HTERT RPE-1 (cell line): ENCODE results near the gene NDUFS1.
"Not testable (repeated sequence)": the region's sequence is repeated elsewhere in the genome, so short reads cannot be mapped to it uniquely, and the experiment has no call there.

Experiments
- in situ Hi-C: fragments of 300-500 bp; cut with MboI; formaldehyde crosslinking; loops from 4 replicates; pipeline ENCODE4 v1.14.3; 2020; ENCODE audit warnings: low sequenced_read_pairs

The NDUFS1 gene

GRCh38 chr2:206159346-206160124 is at the start of gene NDUFS1, which contains the start of gene EEF1B2:
TSS of gene NDUFS1 (minus strand) at chr2:206159444. CDS start at chr2:206153678, 5,766 bp downstream.
TSS of gene EEF1B2 (plus strand) at chr2:206159895. CDS start at chr2:206159980, 85 bp downstream.
- in situ Hi-C loops, result no loop called here

GRCh38 chr2:206208900-206209299 is 49.7 kb upstream of the NDUFS1 start:
- in situ Hi-C loops, result no loop called here

GRCh38 chr2:206207316-206207715 is 48.1 kb upstream of the NDUFS1 start:
- in situ Hi-C loops, result not testable (repeated sequence)

GRCh38 chr2:206204710-206205109 is 45.5 kb upstream of the NDUFS1 start:
- in situ Hi-C loops, result no loop called here

GRCh38 chr2:206203331-206203730 is 44.1 kb upstream of the NDUFS1 start:
- in situ Hi-C loops, result no loop called here

- in situ Hi-C loops, result no loop called here
Observed at GRCh38 chr2:206202446-206202845, 43.2 kb upstream of the NDUFS1 start.

GRCh38 chr2:206201075-206201848 is 42.0 kb upstream of the NDUFS1 start:
- in situ Hi-C loops, result no loop called here

- in situ Hi-C loops, result no loop called here
Observed at GRCh38 chr2:206198677-206199076, 39.4 kb upstream of the NDUFS1 start.

- in situ Hi-C loops, result no loop called here
Observed at GRCh38 chr2:206193671-206194357, 34.6 kb upstream of the NDUFS1 start.

- in situ Hi-C loops, result no loop called here
Observed at GRCh38 chr2:206192157-206192556, 32.9 kb upstream of the NDUFS1 start.

GRCh38 chr2:206190689-206191088 is 31.4 kb upstream of the NDUFS1 start:
- in situ Hi-C loops, result no loop called here

GRCh38 chr2:206190111-206190510 is 30.9 kb upstream of the NDUFS1 start:
- in situ Hi-C loops, result no loop called here

- in situ Hi-C loops, result no loop called here
Observed at GRCh38 chr2:206189691-206190090, 30.4 kb upstream of the NDUFS1 start.

- in situ Hi-C loops, result not testable (repeated sequence)
Observed at GRCh38 chr2:206181526-206181925, 22.3 kb upstream of the NDUFS1 start.

- in situ Hi-C loops, result no loop called here
Observed at GRCh38 chr2:206176901-206177300, 17.7 kb upstream of the NDUFS1 start.

- in situ Hi-C loops, result no loop called here
Observed at GRCh38 chr2:206176121-206176520, 16.9 kb upstream of the NDUFS1 start.

- in situ Hi-C loops, result no loop called here
Observed at GRCh38 chr2:206173147-206173546, 13.9 kb upstream of the NDUFS1 start.

GRCh38 chr2:206171624-206172397 is 12.6 kb upstream of the NDUFS1 start:
- in situ Hi-C loops, result not testable (repeated sequence)

GRCh38 chr2:206168230-206168629 is 9.0 kb upstream of the NDUFS1 start:
- in situ Hi-C loops, result not testable (repeated sequence)

GRCh38 chr2:206164261-206164862 is 5.1 kb upstream of the NDUFS1 start:
- in situ Hi-C loops, result no loop called here
